HG02763 (cell line): ENCODE results near the gene DUOX2.
"Not testable (repeated sequence)": the region's sequence is repeated elsewhere in the genome, so short reads cannot be mapped to it uniquely, and the experiment has no call there.

Experiments
- ATAC-seq: cut with Tn5 transposase; IDR thresholded peaks from one replicate; pipeline ENCODE4 v1.9.1; 2021; ENCODE audit warnings: mild to moderate bottlenecking, moderate library complexity; ENCODE audit not compliant: unreplicated experiment

The DUOX2 gene

GRCh38 chr15:45077391-45077790 is 36.6 kb downstream of the DUOX2 start:
- ATAC-seq, result not testable (repeated sequence)

DNA sequence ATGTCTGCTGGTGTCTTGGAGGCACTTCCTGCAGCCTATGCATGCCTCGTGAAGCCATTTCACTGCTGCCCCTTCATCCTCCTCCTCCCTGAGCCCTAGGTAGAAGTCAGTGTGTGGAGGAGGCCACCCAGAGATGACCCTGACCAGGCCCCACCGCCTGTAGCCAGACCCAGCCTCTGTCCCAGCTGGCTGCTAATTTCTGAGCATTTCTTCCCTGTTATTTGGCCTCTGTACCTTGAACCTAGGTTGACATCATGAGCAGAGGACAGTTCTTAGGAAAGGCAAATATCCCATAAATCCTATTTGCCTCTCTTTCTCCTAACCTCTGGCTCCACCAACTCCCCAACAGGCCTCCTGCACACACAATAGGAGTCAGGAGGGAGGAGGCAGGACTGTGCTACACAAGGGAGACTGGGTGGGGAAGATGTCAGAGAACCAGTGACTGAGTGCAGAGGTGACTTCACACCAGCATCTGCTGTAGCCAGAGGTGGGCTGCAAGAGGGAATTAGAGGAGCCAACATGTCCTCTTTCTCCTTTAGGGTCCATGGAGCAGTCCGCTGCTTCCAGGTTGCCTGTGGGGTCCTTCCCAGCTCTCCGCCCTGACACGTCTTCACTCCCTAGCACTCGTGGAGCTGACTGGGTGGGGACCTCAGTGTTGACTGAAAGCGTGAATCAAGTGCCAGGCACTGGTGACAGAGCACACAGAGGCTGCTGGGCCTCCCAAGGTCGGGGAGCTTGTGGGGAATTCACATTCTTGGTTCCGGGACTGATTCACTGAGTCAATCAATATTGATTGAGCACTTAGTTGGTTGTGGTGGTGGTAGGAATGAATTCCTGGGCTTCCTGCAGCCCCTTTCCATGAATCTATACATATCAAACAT is 38.3 kb downstream of the DUOX2 start:
- not testable (repeated sequence) for ATAC-seq

DNA sequence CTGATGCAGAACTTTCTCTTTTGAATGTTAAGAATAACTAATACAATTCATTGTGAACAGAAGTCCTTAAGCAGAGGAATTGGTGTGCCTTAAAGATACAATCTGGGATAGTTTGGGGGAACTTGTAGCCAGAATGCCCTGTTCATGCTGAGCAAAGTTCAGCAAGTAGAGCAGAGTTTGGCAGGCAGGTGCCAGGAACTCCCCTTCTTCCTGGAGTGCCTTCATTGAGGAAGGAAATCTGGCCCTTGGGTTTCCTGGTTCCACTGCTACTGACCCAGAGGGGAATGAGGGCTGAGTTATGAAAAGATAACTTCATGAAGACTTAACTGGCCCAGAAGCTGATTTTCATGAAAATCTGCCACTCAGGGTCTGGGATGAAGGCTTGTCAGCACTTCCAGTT is 40.4 kb downstream of the DUOX2 start:
- not testable (repeated sequence) for ATAC-seq

- ATAC-seq, result not testable (repeated sequence)
Observed at GRCh38 chr15:45069942-45070360, 44.0 kb downstream of the DUOX2 start.

DNA sequence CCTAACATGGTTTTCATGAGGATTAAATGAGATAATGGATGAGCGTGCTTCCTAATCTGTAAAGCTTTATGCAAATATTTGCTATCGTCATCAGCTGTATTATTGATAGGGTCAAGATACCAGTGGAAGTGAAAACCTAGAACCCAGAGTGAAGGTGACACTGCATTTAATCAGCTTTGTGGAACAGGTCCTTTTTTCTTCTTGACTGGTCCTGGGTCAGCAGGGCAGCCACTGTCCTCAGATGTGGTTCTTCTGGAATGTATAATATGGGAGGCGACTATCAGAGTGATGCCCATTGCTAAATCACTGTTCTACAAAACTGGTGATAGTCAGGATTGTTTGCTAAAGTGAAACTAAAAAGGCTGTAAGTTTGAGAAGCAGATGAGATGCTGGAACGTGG is 49.6 kb downstream of the DUOX2 start:
- no peak for ATAC-seq

GRCh38 chr15:45062301-45062700 is 51.7 kb downstream of the DUOX2 start:
- not testable (repeated sequence) for ATAC-seq

DNA sequence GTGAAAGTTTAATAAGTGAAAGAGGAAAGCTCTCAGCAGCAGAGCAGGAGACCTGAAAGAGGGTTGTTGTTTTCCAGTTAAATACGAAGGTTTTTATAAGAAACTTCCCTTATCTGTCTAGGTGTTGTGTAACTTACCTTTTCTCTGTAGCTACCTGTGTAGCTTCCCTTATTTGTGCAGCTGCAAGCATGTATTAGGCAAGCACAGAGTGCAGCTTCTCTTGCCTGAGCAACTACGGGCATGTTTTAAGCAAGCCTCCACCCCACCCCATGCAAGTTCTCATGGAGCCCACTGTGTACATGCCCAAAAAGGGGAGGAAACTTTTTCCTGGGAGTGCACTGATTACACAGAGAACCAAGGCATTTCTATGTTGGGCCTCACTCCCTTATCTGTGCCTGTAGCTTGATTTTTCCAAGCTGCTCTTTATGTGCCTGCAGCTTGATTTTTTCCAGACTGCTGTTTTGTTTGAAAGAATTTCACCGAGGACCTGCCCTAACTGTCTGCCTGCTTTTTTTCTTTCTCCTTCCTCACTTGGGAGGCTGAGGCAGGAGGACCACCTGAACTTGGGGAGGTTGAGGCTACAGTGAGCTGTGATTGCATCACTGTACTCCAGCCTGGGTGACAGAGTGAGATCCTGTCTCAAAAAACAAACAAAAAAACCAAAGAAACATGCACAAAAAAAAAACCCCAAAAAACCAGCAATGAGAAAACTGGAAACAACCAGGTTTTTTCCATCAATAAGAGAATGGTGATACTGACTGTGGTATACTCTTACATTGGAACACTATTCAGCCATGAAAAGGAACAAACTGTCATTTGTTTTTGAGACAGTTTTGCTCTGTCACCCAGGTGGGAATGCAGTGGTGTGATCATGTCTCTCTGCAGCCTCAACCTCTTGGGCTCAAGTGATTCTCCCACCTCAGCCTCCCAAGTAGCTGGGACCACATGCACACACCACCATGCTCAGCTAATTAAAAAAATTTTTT is 55.0 kb downstream of the DUOX2 start:
- not testable (repeated sequence) for ATAC-seq

GRCh38 chr15:45052676-45053075 is 61.3 kb downstream of the DUOX2 start:
- not testable (repeated sequence) for ATAC-seq

- ATAC-seq, result no peak
Observed at GRCh38 chr15:45050587-45050986, 63.4 kb downstream of the DUOX2 start.

GRCh38 chr15:45048794-45049631 is 65.0 kb downstream of the DUOX2 start:
- no peak for ATAC-seq

DNA sequence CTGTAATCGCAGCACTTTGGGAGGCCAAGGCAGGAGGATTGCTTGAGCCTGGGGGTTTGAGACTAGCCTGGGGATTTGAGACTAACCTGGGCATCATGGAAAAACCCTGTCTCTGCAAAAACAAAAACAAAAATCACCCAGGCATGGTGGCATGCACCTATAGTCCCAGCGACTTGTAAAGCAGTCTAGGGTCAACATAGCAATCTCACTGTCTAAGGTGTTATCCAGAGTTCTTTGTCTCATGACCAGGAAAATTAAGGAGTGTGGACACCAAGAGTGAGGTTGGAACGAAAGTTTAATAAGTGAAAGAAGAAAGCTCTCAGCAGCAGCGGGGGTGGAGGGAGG is 65.6 kb downstream of the DUOX2 start:
- ATAC-seq, result not testable (repeated sequence)

- ATAC-seq, result not testable (repeated sequence)
Observed at GRCh38 chr15:45044270-45044669, 69.7 kb downstream of the DUOX2 start.

DNA sequence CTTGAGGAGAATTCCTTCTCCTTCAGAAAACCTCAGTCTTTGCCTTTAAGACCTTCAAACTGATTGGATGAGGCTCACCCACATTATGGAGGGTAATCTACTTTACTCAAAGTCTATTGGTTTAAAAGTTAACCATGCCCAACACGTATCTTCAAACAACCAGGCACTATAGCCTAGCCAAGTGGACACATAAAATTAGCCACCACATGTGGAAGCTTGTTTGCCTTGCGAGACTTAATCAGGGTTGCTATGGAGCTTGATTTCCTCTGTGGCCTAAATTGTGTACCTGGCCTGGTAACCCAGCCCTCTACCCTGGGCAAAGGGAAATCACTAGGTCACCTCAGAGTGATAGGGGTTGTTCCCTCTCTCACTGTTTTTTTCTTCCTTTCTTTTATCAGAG is 71.1 kb downstream of the DUOX2 start:
- not testable (repeated sequence) for ATAC-seq
